Lower leg skin (tissue), 4 donors: ENCODE data around the gene HTR3A. TPM values are rescaled to one million over a fixed set of nuclear protein-coding genes. Genes with fewer than 3 reads are reported as not detected.

ENCODE experiments used
- DNase-seq, 2 donors: peaks; one replicate each; pipeline ENCODE4 v3.0.0-alpha.2; 2019; ENCODE audit warnings: low spot score in 2 of 2
- H3K4me3 ChIP-seq: fragments of 200-600 bp; sonication (generic); 2 replicates; pipeline ENCODE4 v1.5.1; 2017; ENCODE audit warnings: mild to moderate bottlenecking, low read depth; ENCODE audit not compliant: poor library complexity, severe bottlenecking
- CTCF ChIP-seq, 3 donors: fragments of 450-650 bp; IDR thresholded peaks; one replicate each; pipeline ENCODE4 v1.5.1; 2016; ENCODE audit warnings: antibody characterized with exemption in 3 of 3, mild to moderate bottlenecking in 3 of 3, moderate library complexity in 2 of 3
- POLR2A ChIP-seq, 2 donors: fragments of 450-650 bp; IDR thresholded peaks; one replicate each; pipeline ENCODE4 v1.6.1; 2016 to 2017; ENCODE audit warnings: antibody characterized with exemption in 2 of 2, mild to moderate bottlenecking in 1 of 2, moderate library complexity in 1 of 2
- WGBS, 2 donors: methylation state at CpG; one replicate each; pipeline ENCODE4 v1.1.5; 2018; 5-methylcytosine and 5-hydroxymethylcytosine counted together
- intact Hi-C: fragments of 100-400 bp; cut with DNase I; formaldehyde crosslinking; loops from one replicate; pipeline ENCODE4 v1.15.0; 2023; ENCODE audit warnings: low total_unique reads
- total RNA-seq, 4 donors: library from RNA; depleted of rRNA; stranded (reverse); fragments of >200 nt; gene quantifications; one replicate each; pipeline ENCODE4 v1.1.0, GENCODE V29; 2016

Gene HTR3A
- total RNA-seq, 4 donors from 2014 or later, result 0.15 to 0.55 (median 0.42) TPM; not detected in 1

- no peak for DNase-seq
- no peak overlapping the region for H3K4me3 ChIP-seq
- TF ChIP-seq POLR2A (IDR thresholded peaks at IDR 0.05), result no peak
- no peak for TF ChIP-seq CTCF (IDR thresholded peaks at IDR 0.05)
- 40 to 43% methylated on average over 1 of the region's 1 CpG for WGBS, 2 donors
- intact Hi-C loops, result no loop called here
These were observed 51.4 kb downstream of the HTR3A start for GRCh38 chr11:114026355-114026754.

GRCh38 chr11:114027391-114027790 is 52.5 kb downstream of the HTR3A start:
- WGBS, 2 donors, result 63 to 64% methylated on average over 11 of the region's 11 CpGs
- no peak overlapping the region for H3K4me3 ChIP-seq
- no peak for TF ChIP-seq CTCF (IDR thresholded peaks at IDR 0.05)
- DNase-seq, result no peak
- intact Hi-C loops, result no loop called here

GRCh38 chr11:114027926-114028325 is 53.0 kb downstream of the HTR3A start:
- no peak overlapping the region for H3K4me3 ChIP-seq
- 50 to 54% methylated on average over 4 of the region's 4 CpGs for WGBS, 2 donors
- TF ChIP-seq CTCF (IDR thresholded peaks at IDR 0.05) (no peak), POLR2A (IDR thresholded peaks at IDR 0.05) (no peak)
- intact Hi-C loops, result no loop called here
- DNase-seq, result no peak

- intact Hi-C loops, result no loop called here
- no peak for TF ChIP-seq CTCF (IDR thresholded peaks at IDR 0.05)
- TF ChIP-seq POLR2A (IDR thresholded peaks at IDR 0.05), result no peak
- DNase-seq, result no peak
- H3K4me3 ChIP-seq, result no peak overlapping the region
- 87% methylated on average over 18 of the region's 18 CpGs for WGBS, 2 donors
These were observed 56.5 kb downstream of the HTR3A start for GRCh38 chr11:114031246-114031966.

GRCh38 chr11:114031967-114032320 is 57.0 kb downstream of the HTR3A start:
- TF ChIP-seq POLR2A (IDR thresholded peaks at IDR 0.05), result no peak
- DNase-seq, result no peak
- 83 to 84% methylated on average over 5 of the region's 5 CpGs for WGBS, 2 donors
- no peak overlapping the region for H3K4me3 ChIP-seq
- intact Hi-C loops, result no loop called here

GRCh38 chr11:114033066-114033465 is 58.2 kb downstream of the HTR3A start:
- H3K4me3 ChIP-seq, result no peak overlapping the region
- 82 to 87% methylated on average over 5 of the region's 5 CpGs for WGBS, 2 donors
- intact Hi-C loops, result no loop called here
- no peak for DNase-seq
- TF ChIP-seq CTCF (IDR thresholded peaks at IDR 0.05), result no peak
- no peak for TF ChIP-seq POLR2A (IDR thresholded peaks at IDR 0.05)
